VCaP (cell line): ENCODE measurements around the gene LOXL1.

Experiments
- H3K27ac ChIP-seq: fragments of 450-650 bp; 2 replicates; pipeline ENCODE4 v1.5.1; 2017
- TF ChIP-seq, protein P1 (sequence below): fragments of 450-650 bp; conservative IDR thresholded peaks from 2 replicates; pipeline ENCODE4 v1.5.1; 2017; ENCODE audit warnings: mild to moderate bottlenecking, moderate library complexity

Gene LOXL1

DNA sequence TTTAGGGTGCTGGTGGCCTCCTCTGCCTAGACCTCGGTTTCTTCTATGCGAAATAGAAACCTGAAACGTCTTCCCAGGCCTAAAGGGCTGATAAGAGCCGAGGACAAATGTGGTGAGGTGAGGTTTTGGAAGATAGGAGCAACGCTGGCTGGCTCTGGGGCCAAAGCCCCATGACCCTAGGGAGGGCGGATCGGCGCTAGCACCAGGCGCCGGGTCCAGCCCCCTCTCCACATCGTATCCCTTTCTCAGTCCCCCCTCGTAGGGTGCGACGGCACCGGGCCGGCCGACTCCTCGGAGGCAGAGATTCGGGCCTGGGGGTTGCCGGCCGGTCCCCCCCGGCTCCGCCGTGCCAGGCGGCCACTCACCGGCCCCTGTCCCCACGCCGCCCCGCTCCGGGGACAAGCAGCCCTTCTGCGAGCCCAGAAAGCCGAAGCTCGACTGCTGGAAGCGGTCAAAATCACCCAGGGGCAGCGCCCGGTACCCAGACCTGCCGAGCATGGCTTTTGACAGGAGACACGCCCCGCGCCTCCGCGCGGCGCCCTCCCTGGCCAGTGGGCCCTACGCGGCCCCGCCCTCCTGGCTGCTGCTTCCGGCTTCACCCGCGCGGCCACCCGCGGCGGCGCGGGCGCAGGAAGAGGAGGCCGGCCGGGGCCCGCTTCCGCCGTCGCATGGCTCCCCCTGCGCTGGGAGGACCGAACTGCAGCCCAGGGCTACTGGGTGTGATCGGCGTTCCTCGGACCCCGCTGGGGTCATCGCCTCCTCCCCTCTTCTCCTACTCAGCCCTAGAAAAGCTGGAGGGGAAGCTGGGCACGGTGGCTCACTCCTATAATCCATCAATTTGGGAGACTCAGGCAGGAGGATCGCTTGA lies 65.7 kb downstream of the LOXL1 start, which contains the start of gene STOML1:
TSS of gene STOML1 (minus strand) at position 570 of the 868 bp plus-strand sequence. CDS start at position 498, 72 bp downstream.
- H3K27ac ChIP-seq: peak within 1 kb of the TSS; percentile 89
- TF ChIP-seq, protein P1, sequence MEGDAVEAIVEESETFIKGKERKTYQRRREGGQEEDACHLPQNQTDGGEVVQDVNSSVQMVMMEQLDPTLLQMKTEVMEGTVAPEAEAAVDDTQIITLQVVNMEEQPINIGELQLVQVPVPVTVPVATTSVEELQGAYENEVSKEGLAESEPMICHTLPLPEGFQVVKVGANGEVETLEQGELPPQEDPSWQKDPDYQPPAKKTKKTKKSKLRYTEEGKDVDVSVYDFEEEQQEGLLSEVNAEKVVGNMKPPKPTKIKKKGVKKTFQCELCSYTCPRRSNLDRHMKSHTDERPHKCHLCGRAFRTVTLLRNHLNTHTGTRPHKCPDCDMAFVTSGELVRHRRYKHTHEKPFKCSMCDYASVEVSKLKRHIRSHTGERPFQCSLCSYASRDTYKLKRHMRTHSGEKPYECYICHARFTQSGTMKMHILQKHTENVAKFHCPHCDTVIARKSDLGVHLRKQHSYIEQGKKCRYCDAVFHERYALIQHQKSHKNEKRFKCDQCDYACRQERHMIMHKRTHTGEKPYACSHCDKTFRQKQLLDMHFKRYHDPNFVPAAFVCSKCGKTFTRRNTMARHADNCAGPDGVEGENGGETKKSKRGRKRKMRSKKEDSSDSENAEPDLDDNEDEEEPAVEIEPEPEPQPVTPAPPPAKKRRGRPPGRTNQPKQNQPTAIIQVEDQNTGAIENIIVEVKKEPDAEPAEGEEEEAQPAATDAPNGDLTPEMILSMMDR: peak; percentile 99

DNA sequence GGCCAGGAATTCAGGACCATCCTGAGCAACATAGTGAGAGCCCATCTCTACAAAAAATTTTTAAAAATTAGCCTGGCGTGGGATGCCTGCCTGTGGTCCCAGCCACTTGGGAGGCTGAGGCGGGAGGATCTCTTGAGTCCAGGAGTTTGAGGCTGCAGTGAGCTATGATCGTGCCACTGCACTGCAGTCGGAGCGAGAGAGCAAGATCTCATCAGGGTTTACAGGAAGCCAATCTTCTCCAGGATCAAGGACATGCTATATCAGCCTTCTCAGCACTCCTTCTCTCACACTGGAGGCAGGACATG lies 66.3 kb downstream of the LOXL1 start:
- H3K27ac ChIP-seq: peak overlapping the region; percentile 89
- TF ChIP-seq, protein P1: no peak; the same call in 1 of the 2 replicates

DNA sequence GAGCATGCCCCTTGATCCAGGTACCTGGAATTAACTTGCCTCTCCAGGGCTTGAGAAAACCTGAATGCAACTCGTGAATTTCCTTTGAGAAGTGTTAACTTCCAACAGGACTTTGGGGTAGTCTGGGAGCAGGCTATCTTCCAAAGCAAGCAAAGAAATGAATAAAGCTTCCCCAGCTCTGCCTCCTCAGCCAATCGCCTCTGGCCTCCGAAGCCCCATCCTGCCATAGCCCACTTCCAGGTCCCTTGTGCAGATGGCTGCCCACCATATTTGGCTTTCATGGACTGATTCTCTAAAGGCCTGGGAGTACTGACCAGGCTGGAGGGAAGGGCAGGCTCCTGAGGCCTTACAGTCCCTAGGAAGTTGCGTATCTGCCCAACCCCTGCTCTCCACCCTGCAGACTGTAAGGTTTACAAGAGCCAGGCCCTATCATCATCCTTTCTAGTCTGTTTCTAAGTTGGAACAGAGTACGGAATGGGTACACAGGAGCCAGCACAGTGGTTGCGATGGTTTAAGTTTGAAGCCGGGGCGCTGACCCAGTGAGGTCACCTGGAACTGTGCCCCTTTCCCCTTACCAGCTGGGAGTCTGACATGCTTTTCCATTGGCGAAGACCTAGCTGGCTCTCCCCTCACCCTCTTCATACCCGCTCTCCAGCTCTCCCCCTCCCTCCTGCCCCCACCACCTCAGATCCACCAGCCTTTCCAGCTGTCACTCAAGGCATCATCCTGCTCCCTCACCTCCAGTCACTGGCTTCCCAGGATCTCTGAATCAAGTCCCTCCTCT lies 67.1 kb downstream of the LOXL1 start:
- H3K27ac ChIP-seq: peak overlapping the region; percentile 89
- TF ChIP-seq, protein P1: no peak

DNA sequence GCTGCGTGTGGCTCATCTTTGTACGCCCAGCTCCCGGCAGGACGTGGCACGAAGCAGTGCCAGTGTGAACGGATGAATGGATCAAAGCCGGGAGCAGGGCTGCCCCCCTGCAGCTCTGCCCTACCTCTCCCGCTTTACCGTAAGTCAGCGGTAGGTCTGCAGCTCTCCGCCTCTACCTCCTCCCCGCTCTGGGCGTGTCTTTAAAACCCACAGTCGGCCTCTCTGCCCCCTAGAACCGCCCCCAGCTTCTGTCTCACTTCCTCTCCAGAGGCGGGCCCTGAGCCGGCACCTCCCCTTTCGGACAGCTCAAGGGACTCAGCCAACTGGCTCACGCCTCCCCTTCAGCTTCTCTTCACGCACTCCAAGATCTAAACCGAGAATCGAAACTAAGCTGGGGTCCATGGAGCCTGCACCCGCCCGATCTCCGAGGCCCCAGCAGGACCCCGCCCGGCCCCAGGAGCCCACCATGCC lies 68.2 kb downstream of the LOXL1 start, which contains the start of gene PML:
TSS of gene PML (plus strand) at position 304 of the 471 bp plus-strand sequence. CDS start at position 401, 97 bp downstream.
- peak within 1 kb of the TSS; percentile 89 for H3K27ac ChIP-seq
- TF ChIP-seq, protein P1: no peak

DNA sequence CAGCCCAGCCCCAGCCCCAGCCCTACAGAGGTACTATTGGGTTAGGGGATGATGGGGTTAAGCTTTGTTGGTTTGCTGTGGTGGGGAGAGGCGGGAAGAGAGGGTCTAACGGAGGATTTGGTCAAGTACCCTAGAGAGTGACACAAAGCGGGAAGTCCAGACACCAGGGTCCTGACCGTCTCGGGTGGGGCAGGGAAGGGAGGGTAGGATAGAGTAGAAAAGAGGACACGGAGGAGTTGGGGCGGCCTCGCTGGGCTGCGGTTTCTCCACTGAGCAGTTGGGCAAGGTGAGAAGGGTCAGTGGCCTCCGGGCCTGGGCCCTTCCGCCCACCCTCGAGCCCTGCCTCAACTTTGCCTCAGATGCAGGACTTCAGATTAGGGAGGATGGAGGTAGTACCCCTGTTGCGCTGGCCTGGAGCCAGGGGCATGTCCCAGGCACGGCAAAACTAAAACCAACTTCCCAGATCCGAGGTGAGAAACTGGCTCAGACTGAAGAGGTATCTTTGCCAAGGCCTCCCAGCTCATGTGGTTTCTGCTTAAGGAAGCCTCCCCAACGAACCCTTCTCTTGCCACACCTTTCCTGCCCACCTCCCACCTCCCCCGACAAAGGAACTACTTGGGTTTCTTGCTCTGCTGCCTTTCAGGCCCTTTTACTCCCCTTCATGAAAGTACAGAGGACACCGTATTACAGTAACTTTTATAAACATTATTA lies 68.8 kb downstream of the LOXL1 start:
- TF ChIP-seq, protein P1: no peak
- peak overlapping the region; percentile 89 for H3K27ac ChIP-seq

DNA sequence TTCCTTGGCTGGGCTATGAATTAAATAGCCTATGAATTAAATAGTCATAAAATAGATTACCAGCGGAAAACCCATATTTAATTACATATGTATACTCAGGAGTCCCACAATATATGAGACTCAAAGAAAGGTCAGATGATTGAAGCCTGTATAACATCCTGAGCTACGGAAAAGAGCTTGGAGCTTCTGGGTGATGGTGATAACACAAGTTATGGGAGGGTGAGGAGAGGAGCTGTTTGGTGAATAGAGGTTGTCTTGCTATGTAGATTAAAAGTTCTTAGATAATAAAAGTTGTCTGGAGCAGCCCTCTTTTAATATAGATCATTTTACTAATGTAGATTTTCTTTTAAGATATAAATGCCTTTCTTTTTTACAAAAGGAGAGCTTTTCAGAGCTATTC lies 70.0 kb downstream of the LOXL1 start:
- TF ChIP-seq, protein P1: no peak
- no peak overlapping the region; the same call in 1 of the 2 replicates for H3K27ac ChIP-seq

DNA sequence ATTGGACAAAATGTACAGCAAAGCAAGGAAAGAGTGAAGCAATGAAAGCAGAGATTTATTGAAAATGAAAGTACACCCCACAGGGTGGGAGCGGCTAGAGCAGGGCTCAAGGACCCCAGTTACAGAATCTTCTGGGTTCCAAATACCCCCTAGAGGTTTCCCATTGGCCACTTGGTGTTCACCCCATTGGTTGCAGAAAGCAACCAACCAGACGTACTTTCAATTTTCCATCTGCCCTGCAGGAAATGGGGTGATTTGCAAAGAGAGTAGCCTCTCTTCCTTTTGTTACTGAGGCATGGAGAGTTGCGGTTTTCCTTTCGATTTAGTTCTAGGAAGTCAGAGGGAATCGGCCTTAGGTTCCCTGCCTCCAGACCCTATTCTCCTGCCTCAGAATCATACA lies 70.7 kb downstream of the LOXL1 start:
- H3K27ac ChIP-seq: no peak overlapping the region
- TF ChIP-seq, protein P1: no peak
